Measurements from ENCODE around the gene PNKP. TPM values are rescaled to one million over a fixed set of nuclear protein-coding genes. Genes with fewer than 3 reads are reported as not detected.

Gene PNKP
- total and polyA plus RNA-seq, 9 of the 15 experiments (the other 6 are each of a cell fraction or from before 2014, with no cell fraction given) = 2.8 to 85.4 (median 25.3) TPM

GRCh38 chr19:49847731-49848696 lies 19.4 kb downstream of the PNKP start (continued):
- no peak; the same call in 1 of the 2 replicates for TF ChIP-seq ZFX (CRISPR knock-in tag; IDR thresholded peaks at IDR 0.05)
- no peak for TF ChIP-seq HDAC3 (IDR thresholded peaks at IDR 0.05; ENCODE audit: borderline replicate concordance, partially characterized antibody)
- TF ChIP-seq SMARCC2 (IDR thresholded peaks at IDR 0.05; ENCODE audit: low read depth) = peak; percentile 61; the same call in 1 of the 2 replicates
- no peak for TF ChIP-seq ZNF282 (CRISPR knock-in tag; IDR thresholded peaks at IDR 0.05)
- no peak for TF ChIP-seq SUPT5H (IDR thresholded peaks at IDR 0.05)
- TF ChIP-seq GTF2E2 (tag; IDR thresholded peaks at IDR 0.05) = no peak
- TF ChIP-seq LARP7 (IDR thresholded peaks at IDR 0.05) = no peak
- peak in 1 of 2 experiments; percentile 12; a peak in 1 of 4 replicates for TF ChIP-seq TRIM24 (IDR thresholded peaks at IDR 0.05)
- 0 out of 2 replicates have a peak, but pooled peaks have one; percentile 23 for TF ChIP-seq JUNB (CRISPR knock-in tag; conservative IDR thresholded peaks at IDR 0.05)
- TF ChIP-seq ZBTB43 (CRISPR knock-in tag; IDR thresholded peaks at IDR 0.05) = no peak
- no peak for TF ChIP-seq ZNF140 (CRISPR knock-in tag; IDR thresholded peaks at IDR 0.05)
- TF ChIP-seq, protein P1, sequence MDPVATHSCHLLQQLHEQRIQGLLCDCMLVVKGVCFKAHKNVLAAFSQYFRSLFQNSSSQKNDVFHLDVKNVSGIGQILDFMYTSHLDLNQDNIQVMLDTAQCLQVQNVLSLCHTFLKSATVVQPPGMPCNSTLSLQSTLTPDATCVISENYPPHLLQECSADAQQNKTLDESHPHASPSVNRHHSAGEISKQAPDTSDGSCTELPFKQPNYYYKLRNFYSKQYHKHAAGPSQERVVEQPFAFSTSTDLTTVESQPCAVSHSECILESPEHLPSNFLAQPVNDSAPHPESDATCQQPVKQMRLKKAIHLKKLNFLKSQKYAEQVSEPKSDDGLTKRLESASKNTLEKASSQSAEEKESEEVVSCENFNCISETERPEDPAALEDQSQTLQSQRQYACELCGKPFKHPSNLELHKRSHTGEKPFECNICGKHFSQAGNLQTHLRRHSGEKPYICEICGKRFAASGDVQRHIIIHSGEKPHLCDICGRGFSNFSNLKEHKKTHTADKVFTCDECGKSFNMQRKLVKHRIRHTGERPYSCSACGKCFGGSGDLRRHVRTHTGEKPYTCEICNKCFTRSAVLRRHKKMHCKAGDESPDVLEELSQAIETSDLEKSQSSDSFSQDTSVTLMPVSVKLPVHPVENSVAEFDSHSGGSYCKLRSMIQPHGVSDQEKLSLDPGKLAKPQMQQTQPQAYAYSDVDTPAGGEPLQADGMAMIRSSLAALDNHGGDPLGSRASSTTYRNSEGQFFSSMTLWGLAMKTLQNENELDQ (CRISPR knock-in tag; IDR thresholded peaks at IDR 0.05; ENCODE audit: borderline replicate concordance) = no peak
- TF ChIP-seq SNAPC5 (CRISPR knock-in tag; IDR thresholded peaks at IDR 0.05) = no peak
- TF ChIP-seq EGR1 (conservative IDR thresholded peaks at IDR 0.05) = no peak
- TF ChIP-seq SAP30 (IDR thresholded peaks at IDR 0.05; ENCODE audit: borderline replicate concordance, insufficient read depth, low read depth, low read length, poor library complexity, severe bottlenecking) = no peak
- TF ChIP-seq POLR2AphosphoS5 (IDR thresholded peaks at IDR 0.05; ENCODE audit: control insufficient read depth, insufficient read depth, low read depth, low read length) = no peak
- peak; percentile 85 for TF ChIP-seq SMARCA4 (IDR thresholded peaks at IDR 0.05)
- no peak; a peak in 1 of 4 replicates for TF ChIP-seq ZNF639 (CRISPR knock-in tag; conservative IDR thresholded peaks at IDR 0.05 in 1 of 2, IDR thresholded peaks at IDR 0.05 in 1 of 2)
- no peak for TF ChIP-seq ZNF280B (CRISPR knock-in tag; IDR thresholded peaks at IDR 0.05)
- no peak for TF ChIP-seq NEUROD1 (IDR thresholded peaks at IDR 0.05; ENCODE audit: borderline replicate concordance, low read depth, low read length, partially characterized antibody)
